HG03175 (cell line): Measurements from ENCODE around the gene ZDHHC13.

Source experiments
- ATAC-seq: cut with Tn5 transposase; IDR thresholded peaks from one replicate; pipeline ENCODE4 v1.9.1; 2021; ENCODE audit warnings: mild to moderate bottlenecking, moderate library complexity; ENCODE audit not compliant: unreplicated experiment

Gene ZDHHC13

GRCh38 chr11:19116971-19117759 lies at the start of gene ZDHHC13:
Gene ZDHHC13, plus strand, starts transcription at chr11:19117168. Its CDS starts 82 bp downstream, at chr11:19117250.
- peak; percentile 98 for ATAC-seq

- peak; percentile 92 for ATAC-seq
Measured at GRCh38 chr11:19071255-19071654, 45.7 kb upstream of the ZDHHC13 start.

GRCh38 chr11:19072464-19072863 lies 44.5 kb upstream of the ZDHHC13 start:
- no peak for ATAC-seq

- no peak for ATAC-seq
Measured at GRCh38 chr11:19073454-19074415, 43.2 kb upstream of the ZDHHC13 start.

- ATAC-seq = no peak
Measured at GRCh38 chr11:19075636-19076035, 41.3 kb upstream of the ZDHHC13 start.

- ATAC-seq = peak; percentile 66
Measured at GRCh38 chr11:19076744-19077589, 40.0 kb upstream of the ZDHHC13 start.

GRCh38 chr11:19077965-19078364 lies 39.0 kb upstream of the ZDHHC13 start:
- no peak for ATAC-seq

GRCh38 chr11:19079643-19080440 lies 37.1 kb upstream of the ZDHHC13 start:
- ATAC-seq = no peak

- ATAC-seq = no peak
Measured at GRCh38 chr11:19080579-19080993, 36.4 kb upstream of the ZDHHC13 start.

GRCh38 chr11:19083166-19083565 lies 33.8 kb upstream of the ZDHHC13 start:
- ATAC-seq = no peak

GRCh38 chr11:19084661-19085315 lies 32.2 kb upstream of the ZDHHC13 start:
- ATAC-seq = no peak

- no peak for ATAC-seq
Measured at GRCh38 chr11:19087658-19088057, 29.3 kb upstream of the ZDHHC13 start.

GRCh38 chr11:19088791-19089190 lies 28.2 kb upstream of the ZDHHC13 start:
- ATAC-seq = no peak

GRCh38 chr11:19089421-19089820 lies 27.5 kb upstream of the ZDHHC13 start:
- no peak for ATAC-seq

- ATAC-seq = no peak
Measured at GRCh38 chr11:19091366-19091765, 25.6 kb upstream of the ZDHHC13 start.

- ATAC-seq = no peak
Measured at GRCh38 chr11:19092342-19092741, 24.6 kb upstream of the ZDHHC13 start.

GRCh38 chr11:19092850-19093249 lies 24.1 kb upstream of the ZDHHC13 start:
- ATAC-seq = no peak

- no peak for ATAC-seq
Measured at GRCh38 chr11:19093976-19094375, 23.0 kb upstream of the ZDHHC13 start.

- ATAC-seq = no peak
Measured at GRCh38 chr11:19094859-19095258, 22.1 kb upstream of the ZDHHC13 start.
